ENCODE data around the gene DNAJC2. TPM values are rescaled to one million over a fixed set of nuclear protein-coding genes. Genes with fewer than 3 reads are reported as not detected.
"Not testable (repeated sequence)": the region's sequence is repeated elsewhere in the genome, so short reads cannot be mapped to it uniquely, and the experiment has no call there.

The DNAJC2 gene
- total RNA-seq, 2 experiments from 2014 or later, result 24.8 to 26.2 TPM

- peak overlapping the region; percentile 3 for H3K27ac Mint-ChIP-seq
These were observed 28.1 kb downstream of the DNAJC2 start for GRCh38 chr7:103316380-103316941.

GRCh38 chr7:103314852-103315251, 29.7 kb downstream of the DNAJC2 start:
- Mint-ChIP-seq H3K27ac (no peak overlapping the region), H3K4me3 (no peak overlapping the region), H3K36me3 (ENCODE audit: low read depth) (peaks cover 88% of the 10 kb centered on the region), H3K27me3 (no peaks in the 10 kb centered on the region), H3K9me3 (no peaks in the 10 kb centered on the region), H3K4me1 (peaks cover 10% of the 10 kb centered on the region)
- ChIA-PET POLR2A (no interaction called here), CTCF (interaction anchor here (0.9 to 1.0 kb wide), 2 partner anchors 14 kb away, joined by 3 read pairs; no protein-coding TSS in a partner anchor)
- no peak for DNase-seq

More at GRCh38 chr7:103316380-103316941, 28.1 kb downstream of the DNAJC2 start:
- no peak for DNase-seq
- POLR2A ChIA-PET, result interaction anchor here (0.7 to 1.0 kb wide), 3 partner anchors 11 to 18 kb away, joined by 3 read pairs; no protein-coding TSS in a partner anchor
- peaks cover 81% of the 10 kb centered on the region for H3K36me3 Mint-ChIP-seq (ENCODE audit: low read depth)
- H3K9me3 Mint-ChIP-seq, result no peaks in the 10 kb centered on the region
- peaks cover 10% of the 10 kb centered on the region for H3K4me1 Mint-ChIP-seq
- CTCF ChIA-PET, result no interaction called here
- H3K27me3 Mint-ChIP-seq, result no peaks in the 10 kb centered on the region
- H3K4me3 Mint-ChIP-seq, result no peak overlapping the region

GRCh38 chr7:103307503-103308231, 36.9 kb downstream of the DNAJC2 start:
- H3K36me3 Mint-ChIP-seq (ENCODE audit: low read depth), result peaks cover 73% of the 10 kb centered on the region
- no peak overlapping the region for H3K4me3 Mint-ChIP-seq
- POLR2A ChIA-PET, result interaction anchor here (1.5 to 1.8 kb wide), 2 partner anchors 10 to 36 kb away, joined by 6 to 9 read pairs; partner anchors contain the start of genes DNAJC2 and PMPCB
- no peak for DNase-seq
- no peaks in the 10 kb centered on the region for H3K9me3 Mint-ChIP-seq
- no peaks in the 10 kb centered on the region for H3K27me3 Mint-ChIP-seq
- CTCF ChIA-PET, result no interaction called here
- no peak overlapping the region for H3K27ac Mint-ChIP-seq
- peaks cover 21% of the 10 kb centered on the region for H3K4me1 Mint-ChIP-seq

GRCh38 chr7:103301441-103301840, 43.1 kb downstream of the DNAJC2 start:
- Mint-ChIP-seq H3K27me3 (no peaks in the 10 kb centered on the region), H3K36me3 (ENCODE audit: low read depth) (peaks cover 67% of the 10 kb centered on the region), H3K4me3 (no peak overlapping the region), H3K4me1 (peaks cover 49% of the 10 kb centered on the region), H3K27ac (no peak overlapping the region), H3K9me3 (no peaks in the 10 kb centered on the region)
- ChIA-PET POLR2A (no interaction called here), CTCF (interaction anchor here (1.0 kb wide), 1 partner anchor 13 kb away, joined by 3 read pairs; no protein-coding TSS in a partner anchor)
- no peak for DNase-seq

- Mint-ChIP-seq H3K9me3 (no peaks in the 10 kb centered on the region), H3K27me3 (no peaks in the 10 kb centered on the region), H3K4me3 (no peak overlapping the region), H3K27ac (no peak overlapping the region), H3K4me1 (peaks cover 52% of the 10 kb centered on the region), H3K36me3 (ENCODE audit: low read depth) (peaks cover 55% of the 10 kb centered on the region)
- ChIA-PET CTCF (no interaction called here), POLR2A (interaction anchor here (0.9 to 1.8 kb wide), 3 partner anchors 10 to 48 kb away, joined by 3 to 5 read pairs (median 3); partner anchors contain the start of gene PSMC2)
- no peak for DNase-seq
These were observed 44.9 kb downstream of the DNAJC2 start for GRCh38 chr7:103299660-103300059.

- no peak for DNase-seq
- Mint-ChIP-seq H3K36me3 (ENCODE audit: low read depth) (peaks cover 39% of the 10 kb centered on the region), H3K27me3 (peaks cover 4% of the 10 kb centered on the region), H3K9me3 (no peaks in the 10 kb centered on the region), H3K27ac (peak overlapping the region; percentile 86), H3K4me1 (peaks cover 45% of the 10 kb centered on the region), H3K4me3 (peak overlapping the region; percentile 92)
- POLR2A ChIA-PET, result interaction anchor here (1.4 to 2.0 kb wide), 2 partner anchors 9 to 51 kb away, joined by 9 to 12 read pairs; partner anchors contain the start of gene PSMC2
- CTCF ChIA-PET, result interaction anchor here (1.0 to 1.7 kb wide), 5 partner anchors 8 to 111 kb away, joined by 3 to 8 read pairs (median 3); partner anchors contain the start of gene DNAJC2
These were observed 46.8 kb downstream of the DNAJC2 start for GRCh38 chr7:103297837-103298179.

GRCh38 chr7:103296901-103297836, 47.4 kb downstream of the DNAJC2 start, which contains the start of gene PMPCB:
TSS of gene PMPCB (plus strand) at chr7:103297435. CDS start at chr7:103297460, 25 bp downstream.
- POLR2A ChIA-PET, result interaction anchor here (1.4 to 2.0 kb wide), 2 partner anchors 10 to 51 kb away, joined by 9 to 12 read pairs; partner anchors contain the start of gene PSMC2
- Mint-ChIP-seq H3K36me3 (ENCODE audit: low read depth) (peaks cover 33% of the 10 kb centered on the region), H3K4me3 (peak within 1 kb of the TSS; percentile 92), H3K27me3 (peaks cover 7% of the 10 kb centered on the region), H3K9me3 (no peaks in the 10 kb centered on the region), H3K4me1 (peaks cover 43% of the 10 kb centered on the region), H3K27ac (peak within 1 kb of the TSS; percentile 86)
- DNase-seq, result peak; percentile 96
- CTCF ChIA-PET, result interaction anchor here (1.0 to 1.7 kb wide), 6 partner anchors 9 to 112 kb away, joined by 3 to 8 read pairs (median 3); partner anchors contain the start of gene DNAJC2

- DNase-seq, result no peak
- Mint-ChIP-seq H3K4me1 (peaks cover 24% of the 10 kb centered on the region), H3K36me3 (ENCODE audit: low read depth) (peaks cover 6% of the 10 kb centered on the region), H3K27ac (no peak overlapping the region), H3K9me3 (no peaks in the 10 kb centered on the region), H3K27me3 (peaks cover 13% of the 10 kb centered on the region), H3K4me3 (no peak overlapping the region)
- ChIA-PET POLR2A (no interaction called here), CTCF (interaction anchor here (1.3 kb wide), 1 partner anchor 116 kb away, joined by 3 read pairs; no protein-coding TSS in a partner anchor)
These were observed 51.0 kb downstream of the DNAJC2 start for GRCh38 chr7:103293526-103293925.

GRCh38 chr7:103292122-103292521, 52.4 kb downstream of the DNAJC2 start:
- no peak overlapping the region for H3K4me3 Mint-ChIP-seq
- POLR2A ChIA-PET, result no interaction called here
- H3K4me1 Mint-ChIP-seq, result peaks cover 16% of the 10 kb centered on the region
- DNase-seq, result no peak
- H3K9me3 Mint-ChIP-seq, result no peaks in the 10 kb centered on the region
- H3K36me3 Mint-ChIP-seq (ENCODE audit: low read depth), result no peaks in the 10 kb centered on the region
- H3K27me3 Mint-ChIP-seq, result peaks cover 13% of the 10 kb centered on the region
- CTCF ChIA-PET, result interaction anchor here (0.6 to 0.7 kb wide), 2 partner anchors 12 to 70 kb away, joined by 3 to 5 read pairs; no protein-coding TSS in a partner anchor
- H3K27ac Mint-ChIP-seq, result no peak overlapping the region

GRCh38 chr7:103282802-103283427, 61.7 kb downstream of the DNAJC2 start:
- H3K27ac Mint-ChIP-seq; H3K27me3 Mint-ChIP-seq; DNase-seq; H3K4me3 Mint-ChIP-seq; H3K9me3 Mint-ChIP-seq; CTCF ChIA-PET; POLR2A ChIA-PET; H3K36me3 Mint-ChIP-seq (ENCODE audit: low read depth): not testable (repeated sequence)
- H3K4me1 Mint-ChIP-seq, result peaks cover 17% of the 10 kb centered on the region

- not testable (repeated sequence) for H3K9me3 Mint-ChIP-seq, DNase-seq
These were observed 63.8 kb downstream of the DNAJC2 start for GRCh38 chr7:103280803-103281155.

More at GRCh38 chr7:103280803-103281155, 63.8 kb downstream of the DNAJC2 start:
- ChIA-PET POLR2A (interaction anchor here (0.8 to 2.1 kb wide), 4 partner anchors 9 to 205 kb away, joined by 3 to 10 read pairs (median 4); partner anchors contain the start of genes NAPEPLD and PSMC2), CTCF (interaction anchor here (0.6 to 1.7 kb wide), 3 partner anchors 28 to 206 kb away, joined by 4 to 5 read pairs (median 4); partner anchors contain the start of genes ARMC10 and FBXL13)
- not testable (repeated sequence) for H3K27me3 Mint-ChIP-seq; H3K36me3 Mint-ChIP-seq (ENCODE audit: low read depth)
- Mint-ChIP-seq H3K27ac (peak overlapping the region; percentile 86), H3K4me3 (peak overlapping the region; percentile 99), H3K4me1 (peaks cover 17% of the 10 kb centered on the region)
